Endothelial cell of umbilical vein (primary cell): Measurements from ENCODE around the gene MAF.

Experiments
- CTCF ChIP-seq, 2 donors: IDR thresholded peaks; 1 replicate in 1 of 2; 2 replicates in 1 of 2; pipeline ENCODE4 v1.5.1; 2011; ENCODE audit warnings: low read length in 2 of 2, mild to moderate bottlenecking in 2 of 2, moderate library complexity in 2 of 2, control low read depth in 1 of 2, inconsistent platforms in 1 of 2, low read depth in 1 of 2; ENCODE audit not compliant: insufficient read depth in 1 of 2; ENCODE audit errors: extremely low read depth in 1 of 2
- EZH2 ChIP-seq: IDR thresholded peaks from 2 replicates; pipeline ENCODE4 v1.6.1; 2012; ENCODE audit warnings: borderline replicate concordance, low read depth, mild to moderate bottlenecking, moderate library complexity, low read length, inconsistent platforms; ENCODE audit not compliant: severe bottlenecking
- FOS ChIP-seq: IDR thresholded peaks from 2 replicates; pipeline ENCODE4 v1.6.1; 2011; ENCODE audit warnings: mild to moderate bottlenecking, low read length, moderate library complexity, borderline replicate concordance; ENCODE audit not compliant: insufficient read depth
- GATA2 ChIP-seq: IDR thresholded peaks from 2 replicates; pipeline ENCODE4 v1.7.0; 2011; ENCODE audit warnings: low read depth, mild to moderate bottlenecking, moderate library complexity, mixed read lengths, low read length; ENCODE audit not compliant: insufficient read length, insufficient read depth
- JUN ChIP-seq: IDR thresholded peaks from 2 replicates; pipeline ENCODE4 v1.6.1; 2011; ENCODE audit warnings: borderline replicate concordance, low read depth; ENCODE audit not compliant: insufficient read length, insufficient read depth
- POLR2A ChIP-seq: IDR thresholded peaks from 2 replicates; pipeline ENCODE4 v1.6.1; 2012; ENCODE audit warnings: low read depth, mild to moderate bottlenecking, control low read depth, low read length

- TF ChIP-seq CTCF (IDR thresholded peaks at IDR 0.05; ENCODE audit: extremely low read depth in 1 of 2, insufficient read depth in 1 of 2, low read depth in 1 of 2, low read length in 2 of 2) (no peak), GATA2 (no peak), POLR2A (no peak), JUN (no peak), EZH2 (no peak), FOS (no peak)
Observed at GRCh38 chr16:79647586-79647985, 47.0 kb upstream of the MAF start.
